ENCODE data around the gene FGF14. TPM values are rescaled to one million over a fixed set of nuclear protein-coding genes. Genes with fewer than 3 reads are reported as not detected.

Gene FGF14
- total RNA-seq, 3 donors from 2014 or later: under 0.01 to 0.29 (median under 0.01) TPM

GRCh38 chr13:102250448-102250847 is 151.4 kb downstream of the FGF14 start:
- intact Hi-C loops (cut with DNase I; ENCODE audit: low total_unique reads): no loop called here
- Histone ChIP-seq H3K9me3 (no peaks in the 10 kb centered on the region), H3K4me1 (no peaks in the 10 kb centered on the region), H3K27ac (no peak overlapping the region), H3K27me3 (no peaks in the 10 kb centered on the region), H3K36me3 (no peaks in the 10 kb centered on the region), H3K4me3 (no peak overlapping the region)
- TF ChIP-seq, protein P1, sequence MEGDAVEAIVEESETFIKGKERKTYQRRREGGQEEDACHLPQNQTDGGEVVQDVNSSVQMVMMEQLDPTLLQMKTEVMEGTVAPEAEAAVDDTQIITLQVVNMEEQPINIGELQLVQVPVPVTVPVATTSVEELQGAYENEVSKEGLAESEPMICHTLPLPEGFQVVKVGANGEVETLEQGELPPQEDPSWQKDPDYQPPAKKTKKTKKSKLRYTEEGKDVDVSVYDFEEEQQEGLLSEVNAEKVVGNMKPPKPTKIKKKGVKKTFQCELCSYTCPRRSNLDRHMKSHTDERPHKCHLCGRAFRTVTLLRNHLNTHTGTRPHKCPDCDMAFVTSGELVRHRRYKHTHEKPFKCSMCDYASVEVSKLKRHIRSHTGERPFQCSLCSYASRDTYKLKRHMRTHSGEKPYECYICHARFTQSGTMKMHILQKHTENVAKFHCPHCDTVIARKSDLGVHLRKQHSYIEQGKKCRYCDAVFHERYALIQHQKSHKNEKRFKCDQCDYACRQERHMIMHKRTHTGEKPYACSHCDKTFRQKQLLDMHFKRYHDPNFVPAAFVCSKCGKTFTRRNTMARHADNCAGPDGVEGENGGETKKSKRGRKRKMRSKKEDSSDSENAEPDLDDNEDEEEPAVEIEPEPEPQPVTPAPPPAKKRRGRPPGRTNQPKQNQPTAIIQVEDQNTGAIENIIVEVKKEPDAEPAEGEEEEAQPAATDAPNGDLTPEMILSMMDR (IDR thresholded peaks at IDR 0.05): no peak
- TF ChIP-seq POLR2AphosphoS5 (IDR thresholded peaks at IDR 0.05) (no peak), POLR2A (IDR thresholded peaks at IDR 0.05) (no peak)
- no peak for DNase-seq (ENCODE audit: low spot score in 2 of 2)

DNA sequence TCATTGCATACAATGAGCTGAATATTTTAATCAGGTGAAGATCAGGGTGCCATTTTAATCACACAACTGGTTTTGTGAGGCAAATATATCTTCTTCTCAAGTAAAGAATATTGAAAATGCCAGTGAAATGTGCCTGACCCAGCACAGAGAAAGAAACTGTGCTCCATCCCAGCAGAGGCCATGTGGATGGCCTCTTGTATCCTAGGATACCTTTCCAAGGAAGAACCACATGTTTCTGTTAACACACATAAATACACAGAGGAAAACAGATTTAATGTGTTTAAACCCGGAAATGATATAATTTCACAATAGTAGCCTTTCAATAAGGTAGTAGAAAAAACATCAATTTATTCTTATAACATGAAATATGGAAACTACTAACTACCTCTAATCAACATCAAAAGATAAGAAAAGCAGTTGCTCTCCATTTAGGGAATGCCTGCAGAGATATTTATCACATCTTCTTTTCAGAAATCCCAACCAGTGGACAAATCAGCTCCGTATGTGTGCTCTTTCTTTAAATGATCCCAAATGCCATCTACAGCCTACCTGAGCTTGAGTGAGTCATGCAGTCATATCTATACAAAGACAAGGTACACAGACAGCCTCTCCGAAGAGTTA is 157.1 kb downstream of the FGF14 start:
- no peaks in the 10 kb centered on the region for H3K9me3 ChIP-seq
- no peaks in the 10 kb centered on the region for H3K27me3 ChIP-seq
- no peak overlapping the region for H3K4me3 ChIP-seq
- H3K27ac ChIP-seq: no peak overlapping the region
- DNase-seq (ENCODE audit: low spot score in 2 of 2): no peak
- intact Hi-C loops (cut with DNase I; ENCODE audit: low total_unique reads): no loop called here
- no peak for TF ChIP-seq POLR2AphosphoS5 (IDR thresholded peaks at IDR 0.05)
- TF ChIP-seq, protein P1 (IDR thresholded peaks at IDR 0.05): no peak
- no peak for TF ChIP-seq POLR2A (IDR thresholded peaks at IDR 0.05)
- H3K36me3 ChIP-seq: no peaks in the 10 kb centered on the region
- H3K4me1 ChIP-seq: no peaks in the 10 kb centered on the region

GRCh38 chr13:102240110-102240509 is 161.7 kb downstream of the FGF14 start:
- intact Hi-C loops (cut with DNase I; ENCODE audit: low total_unique reads): no loop called here
- no peak overlapping the region for H3K27ac ChIP-seq
- no peak overlapping the region for H3K4me3 ChIP-seq
- H3K9me3 ChIP-seq: no peaks in the 10 kb centered on the region
- H3K4me1 ChIP-seq: no peaks in the 10 kb centered on the region
- no peak for TF ChIP-seq POLR2AphosphoS5 (IDR thresholded peaks at IDR 0.05)
- TF ChIP-seq, protein P1 (IDR thresholded peaks at IDR 0.05): no peak
- no peak for TF ChIP-seq POLR2A (IDR thresholded peaks at IDR 0.05)
- DNase-seq (ENCODE audit: low spot score in 2 of 2): no peak
- H3K27me3 ChIP-seq: no peaks in the 10 kb centered on the region
- H3K36me3 ChIP-seq: no peaks in the 10 kb centered on the region

DNA sequence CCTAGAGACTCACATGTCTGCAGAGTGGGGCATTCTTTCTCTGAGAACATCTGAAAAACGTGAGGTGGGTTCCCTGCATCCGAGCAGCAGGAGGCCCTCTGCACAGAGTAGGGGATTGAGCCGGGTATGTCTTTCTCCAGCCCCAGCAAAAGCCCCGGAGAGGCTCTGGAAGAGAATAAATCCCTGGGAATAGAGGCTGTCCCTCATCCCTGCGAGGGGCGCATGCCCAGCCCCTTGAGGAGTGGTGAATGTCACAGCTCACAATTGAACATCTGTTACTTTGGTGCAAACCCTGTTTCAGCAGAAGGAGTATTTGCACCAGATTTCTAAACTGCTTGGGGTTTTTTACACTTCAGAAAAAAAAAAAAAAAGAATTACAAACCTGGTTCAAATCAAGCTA is 164.6 kb downstream of the FGF14 start:
- H3K9me3 ChIP-seq: no peaks in the 10 kb centered on the region
- intact Hi-C loops (cut with DNase I; ENCODE audit: low total_unique reads): no loop called here
- H3K27ac ChIP-seq: peak overlapping the region in 1 of 2 donors; percentile 63
- TF ChIP-seq, protein P1 (IDR thresholded peaks at IDR 0.05): no peak
- no peak for TF ChIP-seq POLR2AphosphoS5 (IDR thresholded peaks at IDR 0.05)
- TF ChIP-seq POLR2A (IDR thresholded peaks at IDR 0.05): no peak
- H3K4me1 ChIP-seq: no peaks in the 10 kb centered on the region
- H3K36me3 ChIP-seq: no peaks in the 10 kb centered on the region
- H3K27me3 ChIP-seq: no peaks in the 10 kb centered on the region
- no peak for DNase-seq (ENCODE audit: low spot score in 2 of 2)
- H3K4me3 ChIP-seq: no peak overlapping the region

DNA sequence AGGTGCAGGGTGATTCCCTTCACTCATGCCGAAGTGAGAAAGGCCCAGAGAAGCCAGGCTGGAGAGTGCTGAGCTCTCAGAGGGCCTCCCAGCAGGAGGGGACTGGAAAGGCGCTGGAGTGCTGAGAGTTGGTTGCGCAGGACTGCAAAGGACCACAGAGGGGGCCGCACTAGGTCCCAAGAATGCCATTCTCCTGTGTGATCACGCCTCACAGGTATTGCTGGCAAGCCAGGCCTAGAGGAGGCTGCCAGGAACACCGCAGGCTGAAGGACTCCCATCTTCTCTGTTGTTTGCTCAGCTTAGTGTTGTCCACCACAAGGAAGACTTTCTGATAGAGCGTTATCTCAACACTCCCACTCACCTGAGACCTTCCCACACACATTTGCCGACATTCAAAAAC is 165.0 kb downstream of the FGF14 start:
- Histone ChIP-seq H3K27ac (peak overlapping the region in 1 of 2 donors; percentile 63), H3K4me3 (no peak overlapping the region), H3K27me3 (no peaks in the 10 kb centered on the region), H3K4me1 (no peaks in the 10 kb centered on the region), H3K9me3 (no peaks in the 10 kb centered on the region), H3K36me3 (no peaks in the 10 kb centered on the region)
- no peak for DNase-seq (ENCODE audit: low spot score in 2 of 2)
- intact Hi-C loops (cut with DNase I; ENCODE audit: low total_unique reads): no loop called here
- TF ChIP-seq, protein P1 (IDR thresholded peaks at IDR 0.05): no peak
